Measurements from ENCODE around the gene TFDP1. TPM values are rescaled to one million over a fixed set of nuclear protein-coding genes. Genes with fewer than 3 reads are reported as not detected.
"Not testable (repeated sequence)": the region's sequence is repeated elsewhere in the genome, so short reads cannot be mapped to it uniquely, and the experiment has no call there.

The TFDP1 gene
- total RNA-seq, 6 experiments from 2014 or later: 121 to 155 (median 150) TPM

DNA sequence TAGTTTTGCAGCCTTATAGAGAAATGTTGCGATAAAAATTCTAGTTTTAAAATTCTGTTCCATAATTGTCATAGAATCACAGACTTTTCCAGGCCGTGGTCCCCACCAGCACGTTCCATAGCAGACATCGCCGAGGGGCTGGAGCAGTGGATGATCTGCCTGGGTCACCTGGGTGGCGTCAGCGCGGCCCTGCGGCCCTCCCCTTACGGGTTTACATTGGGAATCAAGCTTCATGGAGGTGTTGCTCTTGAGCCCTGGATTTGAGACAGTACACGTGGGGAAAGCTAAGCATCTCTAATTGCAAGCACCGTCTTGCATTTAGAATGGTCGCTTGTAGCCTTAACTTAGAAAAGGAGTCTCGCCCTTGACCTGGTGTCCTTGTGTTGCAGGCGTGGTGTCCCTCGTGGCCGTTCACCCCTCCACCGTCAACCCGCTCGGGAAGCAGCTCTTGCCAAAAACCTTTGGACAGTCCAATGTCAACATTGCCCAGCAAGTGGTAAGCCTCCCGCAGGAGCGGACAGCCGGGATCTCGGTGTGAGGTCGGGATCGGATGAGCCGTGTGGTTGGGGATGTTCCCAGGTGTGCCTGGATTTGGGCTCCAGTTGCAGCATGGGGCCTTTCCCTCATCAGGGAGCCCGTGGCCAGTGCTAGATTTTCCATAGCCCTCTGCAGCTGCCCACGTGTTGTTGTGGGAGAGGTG is 38.4 kb downstream of the TFDP1 start:
- H3K9me3 Mint-ChIP-seq: peaks cover 4% of the 10 kb centered on the region
- H3K4me1 Mint-ChIP-seq (ENCODE audit: low read depth): peaks cover 26% of the 10 kb centered on the region
- no peak overlapping the region for H3K27ac Mint-ChIP-seq
- H3K36me3 Mint-ChIP-seq (ENCODE audit: low read depth): peaks cover 32% of the 10 kb centered on the region
- TF ChIP-seq CTCF (IDR thresholded peaks at IDR 0.05): no peak
- no peak for DNase-seq
- no peak overlapping the region for H3K4me3 Mint-ChIP-seq
- peaks cover 14% of the 10 kb centered on the region for H3K27me3 Mint-ChIP-seq (ENCODE audit: insufficient read depth)

GRCh38 chr13:113623491-113624234 is 39.1 kb downstream of the TFDP1 start:
- H3K27me3 Mint-ChIP-seq (ENCODE audit: insufficient read depth): peaks cover 14% of the 10 kb centered on the region
- peak; percentile 25 for DNase-seq
- H3K36me3 Mint-ChIP-seq (ENCODE audit: low read depth): peaks cover 34% of the 10 kb centered on the region
- H3K27ac Mint-ChIP-seq: peak overlapping the region; percentile 26; the same call in 1 of the 2 replicates
- TF ChIP-seq CTCF (IDR thresholded peaks at IDR 0.05): no peak
- no peak overlapping the region for H3K4me3 Mint-ChIP-seq
- H3K4me1 Mint-ChIP-seq (ENCODE audit: low read depth): peaks cover 23% of the 10 kb centered on the region
- H3K9me3 Mint-ChIP-seq: peaks cover 4% of the 10 kb centered on the region

- peaks cover 14% of the 10 kb centered on the region for H3K27me3 Mint-ChIP-seq (ENCODE audit: insufficient read depth)
- no peak for DNase-seq
- H3K36me3 Mint-ChIP-seq (ENCODE audit: low read depth): peaks cover 34% of the 10 kb centered on the region
- no peak for TF ChIP-seq CTCF (IDR thresholded peaks at IDR 0.05)
- H3K9me3 Mint-ChIP-seq: peaks cover 4% of the 10 kb centered on the region
- H3K27ac Mint-ChIP-seq: peak overlapping the region; percentile 26; the same call in 1 of the 2 replicates
- peaks cover 23% of the 10 kb centered on the region for H3K4me1 Mint-ChIP-seq (ENCODE audit: low read depth)
- H3K4me3 Mint-ChIP-seq: no peak overlapping the region
Measured at GRCh38 chr13:113624235-113624587, 39.7 kb downstream of the TFDP1 start.

DNA sequence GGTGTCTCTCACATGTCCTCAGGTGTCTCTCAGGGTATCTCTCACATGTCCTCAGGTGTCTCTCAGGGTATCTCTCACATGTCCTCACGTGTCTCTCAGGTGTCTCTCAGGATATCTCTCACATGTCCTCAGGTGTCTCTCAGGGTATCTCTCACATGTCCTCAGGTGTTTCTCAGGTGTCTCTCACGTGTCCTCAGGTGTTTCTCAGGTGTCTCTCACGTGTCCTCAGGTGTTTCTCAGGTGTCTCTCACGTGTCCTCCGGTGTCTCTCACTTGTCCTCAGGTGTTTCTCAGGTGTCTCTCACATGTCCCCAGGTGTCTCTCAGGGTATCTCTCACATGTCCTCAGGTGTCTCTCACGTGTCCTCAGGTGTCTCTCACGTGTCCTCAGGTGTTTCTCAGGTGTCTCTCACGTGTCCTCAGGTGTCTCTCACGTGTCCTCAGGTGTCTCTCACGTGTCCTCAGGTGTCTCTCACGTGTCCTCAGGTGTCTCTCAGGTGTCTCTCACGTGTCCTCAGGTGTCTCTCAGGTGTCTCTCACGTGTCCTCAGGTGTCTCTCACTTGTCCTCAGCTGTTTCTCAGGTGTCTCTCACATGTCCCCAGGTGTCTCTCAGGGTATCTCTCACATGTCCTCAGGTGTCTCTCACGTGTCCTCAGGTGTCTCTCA is 40.2 kb downstream of the TFDP1 start:
- H3K27me3 Mint-ChIP-seq (ENCODE audit: insufficient read depth): peaks cover 14% of the 10 kb centered on the region
- not testable (repeated sequence) for H3K9me3 Mint-ChIP-seq, H3K4me3 Mint-ChIP-seq, DNase-seq
- H3K27ac Mint-ChIP-seq: peak overlapping the region; percentile 26; the same call in 1 of the 2 replicates
- peaks cover 34% of the 10 kb centered on the region for H3K36me3 Mint-ChIP-seq (ENCODE audit: low read depth)
- H3K4me1 Mint-ChIP-seq (ENCODE audit: low read depth): peaks cover 23% of the 10 kb centered on the region

GRCh38 chr13:113625965-113626721 is 41.6 kb downstream of the TFDP1 start:
- Mint-ChIP-seq H3K36me3 (ENCODE audit: low read depth) (peaks cover 30% of the 10 kb centered on the region), H3K27me3 (ENCODE audit: insufficient read depth) (peaks cover 14% of the 10 kb centered on the region), H3K9me3 (peaks cover 4% of the 10 kb centered on the region), H3K4me3 (peak overlapping the region; percentile 84), H3K4me1 (ENCODE audit: low read depth) (peaks cover 16% of the 10 kb centered on the region), H3K27ac (peak overlapping the region; percentile 84)
- TF ChIP-seq CTCF (IDR thresholded peaks at IDR 0.05): no peak
- peak; percentile 65 for DNase-seq
